Spleen (tissue), 11 donors: ENCODE results near the gene MRGPRD. TPM values are rescaled to one million over a fixed set of nuclear protein-coding genes. Genes with fewer than 3 reads are reported as not detected.
"Not testable (repeated sequence)": the region's sequence is repeated elsewhere in the genome, so short reads cannot be mapped to it uniquely, and the experiment has no call there.

Experiments used
- DNase-seq: peaks from one replicate; pipeline ENCODE4 v3.0.0-alpha.2; 2020
- H3K27ac ChIP-seq, 8 donors: fragments of 200-600 bp; sonication (generic) in 7 of 8; 1 replicate in 4 of 8; 2 replicates in 4 of 8; pipeline versions ENCODE4 v1.5.0 to v1.8.0; 2016 to 2021; ENCODE audit warnings: inconsistent platforms in 4 of 8, mild to moderate bottlenecking in 4 of 8, moderate library complexity in 1 of 8
- H3K27me3 ChIP-seq, 7 donors: fragments of 200-600 bp; sonication (generic) in 6 of 7; replicated peaks in 1 of 7; 1 replicate in 4 of 7; 2 replicates in 3 of 7; pipeline versions ENCODE4 v1.5.0 to v1.8.0; 2016 to 2021; ENCODE audit warnings: inconsistent platforms in 3 of 7, mild to moderate bottlenecking in 1 of 7
- H3K36me3 ChIP-seq, 6 donors: fragments of 200-600 bp; sonication (generic) in 5 of 6; 1 replicate in 4 of 6; 2 replicates in 2 of 6; pipeline versions ENCODE4 v1.5.0 to v1.8.0; 2016 to 2021; ENCODE audit warnings: inconsistent platforms in 2 of 6
- H3K4me1 ChIP-seq, 6 donors: fragments of 200-600 bp; sonication (generic) in 5 of 6; 1 replicate in 3 of 6; 2 replicates in 3 of 6; pipeline versions ENCODE4 v1.5.0 to v1.8.0; 2016 to 2021; ENCODE audit warnings: inconsistent platforms in 3 of 6
- H3K4me3 ChIP-seq, 8 donors: fragments of 200-600 bp; sonication (generic) in 7 of 8; 1 replicate in 4 of 8; 2 replicates in 4 of 8; pipeline versions ENCODE4 v1.5.0 to v1.8.0; 2016 to 2021; ENCODE audit warnings: inconsistent platforms in 4 of 8, mild to moderate bottlenecking in 4 of 8, moderate library complexity in 2 of 8
- H3K9me3 ChIP-seq, 8 donors: fragments of 200-600 bp; sonication (generic) in 7 of 8; 1 replicate in 4 of 8; 2 replicates in 4 of 8; pipeline versions ENCODE4 v1.5.0 to v1.8.0; 2016 to 2021; ENCODE audit warnings: inconsistent platforms in 4 of 8
- CTCF ChIP-seq, 11 experiments: fragments of 200-600 bp in 7 of 11; fragments of 450-650 bp in 4 of 11; sonication (generic) in 4 of 11; IDR thresholded peaks in 8 of 11; conservative IDR thresholded peaks in 3 of 11; 1 replicate in 7 of 11; 2 replicates in 4 of 11; pipeline versions ENCODE4 v1.4.0 to v1.8.0; 2016 to 2021; ENCODE audit warnings: antibody characterized with exemption in 11 of 11, inconsistent platforms in 4 of 11, mild to moderate bottlenecking in 1 of 11
- POLR2A ChIP-seq, 3 donors: fragments of 450-650 bp; IDR thresholded peaks; one replicate each; pipeline ENCODE4 v1.5.1; 2017; ENCODE audit warnings: antibody characterized with exemption in 3 of 3, mild to moderate bottlenecking in 1 of 3
- POLR2AphosphoS5 ChIP-seq, 3 donors: sonication (generic); formaldehyde crosslinking; IDR thresholded peaks; one replicate each; pipeline ENCODE4 v1.5.1; 2017; ENCODE audit warnings: antibody characterized with exemption in 3 of 3
- WGBS, 5 donors: extraction: QIAGEN DNeasy Blood & Tissue Kit in 3 of 5; methylation state at CpG; one replicate each; pipeline versions ENCODE4 v1.1.5 to v1.1.7; 2013 to 2018; 5-methylcytosine and 5-hydroxymethylcytosine counted together
- intact Hi-C: fragments of 100-400 bp; cut with DNase I; formaldehyde crosslinking; loops from one replicate; pipeline ENCODE4 v1.15.0; 2023; ENCODE audit warnings: low total_unique reads
- polyA plus RNA-seq, 3 donors: library from polyadenylated mRNA; stranded (reverse); fragments of 200-250 nt; gene quantifications; one replicate each; pipeline ENCODE4 v1.2.1, GENCODE V29; 2013
- total RNA-seq, 7 donors: library from RNA; depleted of rRNA in 3 of 7; stranded (reverse); fragments of >200 nt in 3 of 7; fragmentation: NEBNext Ultra II Directional in 4 of 7; extraction: Animal tissue kit (Norgen Biotek cat#: 25700) in 4 of 7; gene quantifications; one replicate each; pipeline versions ENCODE4 v1.1.0 to v1.2.1, GENCODE V29; 2016 to 2021
- donor health status: healthy with polysubstance abuse.
- donor health status: DM: no; HTN: no; CAD: no; lungs with moderate emphysema.
- donor health status: DM: no; HTN: no; CAD: no.
- donor health status: Bipolar disorder and iron deficiency.
- donor health status: healthy.
- donor health status: DM: no; HTN: no; CAD: no.
- donor health status: DM: yes; HTN: yes; CAD: no.

The MRGPRD gene
- total and polyA plus RNA-seq, 10 donors = not detected

DNA sequence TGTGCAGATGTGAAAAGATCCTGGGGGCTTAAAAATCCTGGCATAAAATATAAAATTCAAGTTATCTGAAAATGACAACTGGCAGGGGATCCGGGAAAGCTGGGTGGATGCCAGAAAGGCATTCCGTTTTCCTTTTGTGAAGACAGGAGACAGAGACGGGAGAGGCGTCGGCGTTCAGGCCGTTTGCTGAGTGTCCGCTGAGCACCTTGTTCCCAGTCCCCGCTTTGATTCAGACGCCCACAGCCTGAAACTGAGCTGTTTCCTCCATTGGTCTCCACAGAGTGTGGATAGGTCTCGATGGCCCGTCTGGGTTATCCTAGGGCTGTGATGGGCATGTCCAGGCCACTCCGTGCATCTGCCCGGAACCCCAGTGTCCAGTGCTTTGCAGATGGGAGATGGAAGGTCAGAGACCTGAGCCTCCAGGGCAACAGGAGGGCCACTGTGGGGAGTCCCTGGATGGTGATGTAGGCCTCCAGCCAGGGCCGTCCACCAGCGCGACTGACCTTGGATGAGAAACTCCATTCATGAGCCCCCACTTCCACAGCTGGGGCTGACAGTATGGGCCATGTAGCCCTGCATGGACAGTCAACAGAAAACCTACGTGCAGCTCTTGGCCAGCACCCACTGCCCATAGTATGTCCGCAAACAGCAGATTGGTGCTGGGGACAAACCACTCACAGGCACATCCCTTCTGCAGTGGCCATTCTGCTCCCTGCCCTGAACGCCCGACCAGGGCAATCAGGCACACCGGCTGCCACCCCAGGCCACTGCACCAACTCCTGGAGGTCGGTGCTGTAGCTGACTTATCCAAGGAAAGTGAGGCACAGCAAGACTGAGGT, 20.7 kb upstream of the MRGPRD start:
- TF ChIP-seq CTCF (IDR thresholded peaks at IDR 0.05 in 8 of 11, conservative IDR thresholded peaks at IDR 0.05 in 3 of 11) = no peak
- TF ChIP-seq POLR2AphosphoS5 (IDR thresholded peaks at IDR 0.05) = no peak
- TF ChIP-seq POLR2A (IDR thresholded peaks at IDR 0.05) = no peak

GRCh38 chr11:69000831-69001242, 20.1 kb upstream of the MRGPRD start:
- H3K4me1 ChIP-seq = peaks cover 0 to 42% (median 21%) of the 10 kb centered on the region in 6 donors
- H3K9me3 ChIP-seq = no peaks in the 10 kb centered on the region
- peak overlapping the region in 7 of 8 donors; percentile 30 to 71 (median 63) for H3K27ac ChIP-seq
- 70 to 76% (median 74%) methylated on average over 8 of the region's 8 CpGs for WGBS, 5 donors
- DNase-seq = peak; percentile 36
- no peak overlapping the region for H3K4me3 ChIP-seq
- intact Hi-C loops = no loop called here
- H3K27me3 ChIP-seq = peaks cover 0 to 75% (median 8%) of the 10 kb centered on the region in 7 donors
- peaks cover 0 to 18% (median 0%) of the 10 kb centered on the region in 6 donors for H3K36me3 ChIP-seq
- TF ChIP-seq CTCF (IDR thresholded peaks at IDR 0.05 in 8 of 11, conservative IDR thresholded peaks at IDR 0.05 in 3 of 11) (peak in 7 of 11 experiments; percentile 15 to 43 (median 36)), POLR2A (IDR thresholded peaks at IDR 0.05) (no peak), POLR2AphosphoS5 (IDR thresholded peaks at IDR 0.05) (peak in 1 of 3 donors; percentile 41)

More for the DNA sequence above, 20.7 kb upstream of the MRGPRD start:
- Histone ChIP-seq H3K4me1 (peaks cover 0 to 42% (median 21%) of the 10 kb centered on the region in 6 donors), H3K36me3 (peaks cover 0 to 20% (median 0%) of the 10 kb centered on the region in 6 donors), H3K4me3 (no peak overlapping the region), H3K9me3 (no peaks in the 10 kb centered on the region), H3K27me3 (peaks cover 0 to 80% (median 8%) of the 10 kb centered on the region in 7 donors), H3K27ac (peak overlapping the region in 6 of 8 donors; percentile 5 to 71 (median 57))
- WGBS, 5 donors = 73 to 88% (median 85%) methylated on average over 16 to 23 of the region's 23 CpGs
- peak; percentile 67 for DNase-seq
- intact Hi-C loops = no loop called here

DNA sequence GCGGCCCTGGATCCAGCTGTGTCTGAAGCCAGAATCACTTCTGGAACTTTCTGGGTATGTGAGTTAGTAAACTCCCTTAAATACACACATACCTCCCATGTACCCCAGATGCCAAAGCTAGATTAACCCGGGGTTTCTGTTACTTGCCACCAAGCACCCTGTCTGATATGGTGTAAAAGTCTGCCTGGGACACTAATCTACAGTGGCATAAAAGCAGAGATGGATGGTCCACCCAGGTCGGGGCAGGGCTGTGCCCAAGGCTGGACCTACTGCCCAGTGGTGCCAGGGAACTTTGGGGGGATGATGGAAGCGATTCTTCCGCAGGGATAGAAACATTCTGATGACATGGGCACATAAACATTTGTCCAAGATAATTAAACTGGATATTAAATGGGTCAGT, 19.6 kb upstream of the MRGPRD start:
- intact Hi-C loops = no loop called here
- Histone ChIP-seq H3K27me3 (peaks cover 0 to 73% (median 8%) of the 10 kb centered on the region in 7 donors), H3K4me3 (no peak overlapping the region), H3K27ac (peak overlapping the region in 7 of 8 donors; percentile 30 to 75 (median 59)), H3K36me3 (peaks cover 0 to 13% (median 0%) of the 10 kb centered on the region in 6 donors), H3K4me1 (peaks cover 0 to 42% (median 21%) of the 10 kb centered on the region in 6 donors), H3K9me3 (no peaks in the 10 kb centered on the region)
- WGBS, 5 donors = 75 to 92% (median 80%) methylated on average over 5 of the region's 5 CpGs
- peak; percentile 32 for DNase-seq
- no peak for TF ChIP-seq POLR2AphosphoS5 (IDR thresholded peaks at IDR 0.05)

- H3K27me3 ChIP-seq = peaks cover 0 to 72% (median 3%) of the 10 kb centered on the region in 7 donors
- intact Hi-C loops, H3K4me3 ChIP-seq, H3K9me3 ChIP-seq, H3K36me3 ChIP-seq: not testable (repeated sequence)
- peak overlapping the region in 6 of 8 donors; percentile 49 to 75 (median 61) for H3K27ac ChIP-seq
- H3K4me1 ChIP-seq = peaks cover 0 to 42% (median 21%) of the 10 kb centered on the region in 6 donors
- 86 to 91% (median 88%) methylated on average over 12 of the region's 12 CpGs for WGBS, 5 donors
- DNase-seq = peak; percentile 41
These were observed 19.1 kb upstream of the MRGPRD start for GRCh38 chr11:68999748-69000355.
